Colonic mucosa (tissue), 4 donors: ENCODE results near the gene NPW. TPM values are rescaled to one million over a fixed set of nuclear protein-coding genes. Genes with fewer than 3 reads are reported as not detected.

Experiments used
- DNase-seq: peaks from one replicate; pipeline ENCODE4 v3.0.0-alpha.2; 2020
- H3K27ac ChIP-seq: fragments of 200-600 bp; one replicate; pipeline ENCODE4 v1.8.0; 2021
- H3K27me3 ChIP-seq: fragments of 200-600 bp; one replicate; pipeline ENCODE4 v1.8.0; 2021
- H3K36me3 ChIP-seq: fragments of 200-600 bp; one replicate; pipeline ENCODE4 v1.8.0; 2021
- H3K4me1 ChIP-seq: fragments of 200-600 bp; one replicate; pipeline ENCODE4 v1.8.0; 2021; ENCODE audit warnings: mild to moderate bottlenecking
- H3K4me3 ChIP-seq: fragments of 200-600 bp; one replicate; pipeline ENCODE4 v1.8.0; 2021
- H3K9ac ChIP-seq, 2 donors: one replicate each; pipeline ENCODE4 v1.7.0; 2013; ENCODE audit warnings: control low read depth in 2 of 2, low read depth in 2 of 2, low read length in 2 of 2
- H3K9me3 ChIP-seq: fragments of 200-600 bp; one replicate; pipeline ENCODE4 v1.8.0; 2021
- CTCF ChIP-seq: fragments of 200-600 bp; IDR thresholded peaks from one replicate; pipeline ENCODE4 v1.8.0; 2022; ENCODE audit warnings: antibody characterized with exemption, mild to moderate bottlenecking
- intact Hi-C: fragments of 100-400 bp; cut with DNase I; formaldehyde crosslinking; loops from one replicate; pipeline ENCODE4 v1.14.1; 2022
- total RNA-seq, 2 donors: library from RNA; stranded (reverse); fragmentation: NEBNext Ultra II Directional in 1 of 2; extraction: Animal tissue kit (Norgen Biotek cat#: 25700) in 1 of 2; gene quantifications; one replicate each; pipeline ENCODE4 v1.2.1, GENCODE V29; 2021
- donor health status: healthy.
- donor health status: DM: no; HTN: no; CAD: no.
- donor health status: DM: no; HTN: no; CAD: no.

NPW gene
- total RNA-seq, 2 donors from 2014 or later: 3.5 to 3.8 TPM

- no peak for TF ChIP-seq CTCF
- H3K27ac ChIP-seq: peak overlapping the region; percentile 27
Measured at GRCh38 chr16:1998852-1999801, 20.5 kb upstream of the NPW start.

GRCh38 chr16:1999866-2000514 lies 19.6 kb upstream of the NPW start:
- Histone ChIP-seq H3K9me3 (no peaks in the 10 kb centered on the region), H3K4me3 (no peak overlapping the region), H3K4me1 (peaks cover 11% of the 10 kb centered on the region), H3K27ac (no peak overlapping the region), H3K27me3 (no peaks in the 10 kb centered on the region), H3K36me3 (peaks cover 41% of the 10 kb centered on the region), H3K9ac (no peak overlapping the region)
- DNase-seq: no peak
- intact Hi-C loops: no loop called here
- no peak for TF ChIP-seq CTCF

More at GRCh38 chr16:1998852-1999801, 20.5 kb upstream of the NPW start:
- Histone ChIP-seq H3K36me3 (peaks cover 41% of the 10 kb centered on the region), H3K4me1 (peaks cover 3% of the 10 kb centered on the region), H3K27me3 (no peaks in the 10 kb centered on the region), H3K9me3 (no peaks in the 10 kb centered on the region), H3K4me3 (no peak overlapping the region), H3K9ac (no peak overlapping the region)
- intact Hi-C loops: no loop called here
- DNase-seq: no peak

- DNase-seq: no peak
- Histone ChIP-seq H3K27me3 (no peaks in the 10 kb centered on the region), H3K36me3 (peaks cover 41% of the 10 kb centered on the region), H3K4me3 (no peak overlapping the region), H3K9me3 (no peaks in the 10 kb centered on the region), H3K9ac (no peak overlapping the region), H3K4me1 (peaks cover 15% of the 10 kb centered on the region), H3K27ac (no peak overlapping the region)
- intact Hi-C loops: no loop called here
- TF ChIP-seq CTCF: no peak
Measured at GRCh38 chr16:2001035-2001434, 18.6 kb upstream of the NPW start.

GRCh38 chr16:2001456-2002355 lies 17.9 kb upstream of the NPW start:
- no peaks in the 10 kb centered on the region for H3K9me3 ChIP-seq
- no peak overlapping the region for H3K27ac ChIP-seq
- H3K4me3 ChIP-seq: no peak overlapping the region
- peaks cover 15% of the 10 kb centered on the region for H3K4me1 ChIP-seq
- H3K27me3 ChIP-seq: no peaks in the 10 kb centered on the region
- no peak for TF ChIP-seq CTCF
- H3K9ac ChIP-seq: no peak overlapping the region
- intact Hi-C loops: no loop called here
- peaks cover 41% of the 10 kb centered on the region for H3K36me3 ChIP-seq
- DNase-seq: no peak
